K562 (cell line): ENCODE measurements around the gene UBE2E1. TPM values are rescaled to one million over a fixed set of nuclear protein-coding genes. Genes with fewer than 3 reads are reported as not detected.

Source experiments
- CSDE1 ChIP-seq, 2 experiments: fragments of 450-650 bp; IDR thresholded peaks; 2 replicates each; pipeline ENCODE4 v1.6.1; 2016; ENCODE audit warnings: mild to moderate bottlenecking in 1 of 2
- GATAD2B ChIP-seq: fragments of 450-650 bp; IDR thresholded peaks from 2 replicates; pipeline ENCODE4 v1.6.1; 2017; ENCODE audit warnings: mild to moderate bottlenecking, borderline replicate concordance
- HMGN3 ChIP-seq: IDR thresholded peaks from 2 replicates; pipeline ENCODE4 v1.6.1; 2011; ENCODE audit warnings: borderline replicate concordance, low read depth, mild to moderate bottlenecking, mixed read lengths, low read length; ENCODE audit not compliant: insufficient read length; ENCODE audit errors: extremely low read depth
- NEUROD1 ChIP-seq: fragments of 150-350 bp; IDR thresholded peaks from 2 replicates; pipeline ENCODE4 v1.6.1; 2014; ENCODE audit warnings: borderline replicate concordance, low read length, low read depth; ENCODE audit not compliant: partially characterized antibody
- PATZ1 ChIP-seq: fragments of 250-450 bp; sonication (Bioruptor Pico); IDR thresholded peaks from 2 replicates; pipeline ENCODE4 v1.5.0; 2020; ENCODE audit warnings: mild to moderate bottlenecking, borderline replicate concordance
- POLR2G ChIP-seq: fragments of 200-400 bp; formaldehyde crosslinking; IDR thresholded peaks from 2 replicates; pipeline ENCODE4 v1.6.1; 2017; ENCODE audit warnings: low read depth, mild to moderate bottlenecking, antibody characterized with exemption, low read length, moderate library complexity
- POLR2H ChIP-seq: IDR thresholded peaks from 2 replicates; pipeline ENCODE4 v1.6.1; 2016; ENCODE audit warnings: missing genetic modification characterization, low read depth, mild to moderate bottlenecking, control low read depth, missing compliant biosample characterization, moderate library complexity
- POU5F1 ChIP-seq: fragments of 150-350 bp; IDR thresholded peaks from 2 replicates; pipeline ENCODE4 v1.6.1; 2014; ENCODE audit warnings: borderline replicate concordance, low read length, low read depth, mild to moderate bottlenecking; ENCODE audit not compliant: partially characterized antibody
- RAD21 ChIP-seq, 2 experiments: fragments of 250-450 bp in 1 of 2; fragments of 450-650 bp in 1 of 2; sonication (Bioruptor Pico) in 1 of 2; formaldehyde crosslinking in 1 of 2; IDR thresholded peaks in 1 of 2; conservative IDR thresholded peaks in 1 of 2; 2 replicates each; pipeline versions ENCODE4 v1.4.0 to v1.8.0; 2020 to 2022; ENCODE audit warnings: mild to moderate bottlenecking in 2 of 2, moderate library complexity in 1 of 2
- SPI1 ChIP-seq: IDR thresholded peaks from 2 replicates; pipeline ENCODE4 v1.6.1; 2011; ENCODE audit warnings: low read depth, low read length, control low read depth, borderline replicate concordance
- STAG1 ChIP-seq: sonication (generic); formaldehyde crosslinking; IDR thresholded peaks from 2 replicates; pipeline ENCODE4 v1.5.0; 2020; ENCODE audit warnings: missing genetic modification reagents, borderline replicate concordance
- TAF15 ChIP-seq: fragments of 200-400 bp; formaldehyde crosslinking; IDR thresholded peaks from 2 replicates; pipeline ENCODE4 v1.6.1; 2017; ENCODE audit warnings: mild to moderate bottlenecking, low read depth, low read length, moderate library complexity
- XRCC3 ChIP-seq: fragments of 450-650 bp; IDR thresholded peaks from 2 replicates; pipeline ENCODE4 v1.6.1; 2017; ENCODE audit warnings: mild to moderate bottlenecking, moderate library complexity
- ZC3H4 ChIP-seq: sonication (generic); formaldehyde crosslinking; IDR thresholded peaks from 2 replicates; pipeline ENCODE4 v1.9.0; 2021; ENCODE audit warnings: missing genetic modification reagents, borderline replicate concordance
- ZMIZ1 ChIP-seq, 2 experiments: fragments of 150-350 bp in 1 of 2; IDR thresholded peaks; 2 replicates each; pipeline ENCODE4 v1.6.1; 2012 to 2016; ENCODE audit warnings: low read depth in 2 of 2, low read length in 2 of 2, mild to moderate bottlenecking in 1 of 2, moderate library complexity in 1 of 2
- ZNF384 ChIP-seq: IDR thresholded peaks from 2 replicates; pipeline ENCODE4 v1.6.1; 2012; ENCODE audit warnings: low read depth, low read length, improper control_type of control experiment
- ZNF431 ChIP-seq: sonication (generic); formaldehyde crosslinking; IDR thresholded peaks from 2 replicates; pipeline ENCODE4 v1.8.0; 2022; ENCODE audit warnings: mild to moderate bottlenecking, missing genetic modification reagents
- ZNF551 ChIP-seq: fragments of 250-450 bp; sonication (Bioruptor Pico); IDR thresholded peaks from 2 replicates; pipeline ENCODE4 v1.5.0; 2021; ENCODE audit warnings: mild to moderate bottlenecking, moderate library complexity
- ZNF586 ChIP-seq: fragments of 450-650 bp; formaldehyde crosslinking; conservative IDR thresholded peaks from 2 replicates; pipeline ENCODE4 v1.4.0; 2020; ENCODE audit warnings: mild to moderate bottlenecking, moderate library complexity
- ZNF766 ChIP-seq: fragments of 200-800 bp; sonication (Bioruptor generic); conservative IDR thresholded peaks from 2 replicates; pipeline ENCODE4 v1.6.1; 2016; ENCODE audit warnings: missing genetic modification characterization, missing compliant biosample characterization
- polyA plus RNA-seq, 8 experiments: library from polyadenylated mRNA; depleted of rRNA in 4 of 8; stranded (reverse) in 5 of 8; unstranded in 3 of 8; fragments of >200 nt; fragmentation: Nextera tagmentation in 2 of 8; fragmentation: Illumina TruSeq in 1 of 8; extraction: Ambion mirVana in 2 of 8; extraction: Trizol in 1 of 8; gene quantifications; 2 replicates each; pipeline versions ENCODE4 v1.2.1 to v1.2.3, GENCODE V29; 2011 to 2014; ENCODE audit warnings: inconsistent platforms in 1 of 8, missing spikeins in 1 of 8
- total RNA-seq, 7 experiments: library from RNA; depleted of rRNA in 6 of 7; stranded (reverse); fragments of >200 nt in 6 of 7; fragmentation: Illumina TruSeq in 2 of 7; extraction: Trizol in 2 of 7; gene quantifications; 2 replicates each; pipeline versions ENCODE4 v1.2.1 to v1.2.3, GENCODE V29; 2011 to 2021; ENCODE audit warnings: low replicate concordance in 1 of 7

UBE2E1 gene
- total and polyA plus RNA-seq, 9 of the 15 experiments (the other 6 are each of a cell fraction or from before 2014, with no cell fraction given), result 54.4 to 294 (median 165) TPM

- 0 out of 4 replicates have a peak, but pooled peaks of 1 of the 2 experiments have one; percentile 43 for TF ChIP-seq ZMIZ1 (IDR thresholded peaks at IDR 0.05; ENCODE audit: low read depth in 2 of 2, low read length in 2 of 2)
- TF ChIP-seq ZNF766 (CRISPR knock-in tag), result no peak
- TF ChIP-seq HMGN3, result no peak
- TF ChIP-seq ZNF586, result no peak
- TF ChIP-seq POLR2H (tag), result peak; percentile 5; the same call in 1 of the 2 replicates
- TF ChIP-seq STAG1 (CRISPR knock-in tag), result no peak
- no peak for TF ChIP-seq POU5F1
- 0 out of 2 replicates have a peak, but pooled peaks have one; percentile 37 for TF ChIP-seq ZNF431
- no peak for TF ChIP-seq SPI1
- no peak; the same call in 1 of the 2 replicates for TF ChIP-seq POLR2G
- no peak for TF ChIP-seq PATZ1 (CRISPR knock-in tag)
- TF ChIP-seq GATAD2B, result no peak
- no peak for TF ChIP-seq NEUROD1
- 0 out of 2 replicates have a peak, but pooled peaks have one; percentile 28 for TF ChIP-seq ZNF551 (CRISPR knock-in tag)
- no peak for TF ChIP-seq CSDE1 (IDR thresholded peaks at IDR 0.05)
- no peak for TF ChIP-seq TAF15
- TF ChIP-seq ZNF384, result no peak
- 0 out of 4 replicates have a peak, but pooled peaks of 1 of the 2 experiments have one; percentile 4 for TF ChIP-seq RAD21 (CRISPR knock-in tag; conservative IDR thresholded peaks at IDR 0.05 in 1 of 2, IDR thresholded peaks at IDR 0.05 in 1 of 2)
- TF ChIP-seq XRCC3, result no peak
- TF ChIP-seq ZC3H4 (CRISPR knock-in tag), result no peak
These were observed 114.4 kb downstream of the UBE2E1 start (continued) for GRCh38 chr3:23920151-23920655.
